ENCODE data around the gene ADORA1.

The ADORA1 gene

GRCh38 chr1:203135636-203136305 is 8.2 kb downstream of the ADORA1 start:
- peak; percentile 70 for DNase-seq
- in situ Hi-C loops (cut with MboI; ENCODE audit: low pct_unique_long_range_greater_than_20kb, low sequenced_read_pairs): no loop called here

DNA sequence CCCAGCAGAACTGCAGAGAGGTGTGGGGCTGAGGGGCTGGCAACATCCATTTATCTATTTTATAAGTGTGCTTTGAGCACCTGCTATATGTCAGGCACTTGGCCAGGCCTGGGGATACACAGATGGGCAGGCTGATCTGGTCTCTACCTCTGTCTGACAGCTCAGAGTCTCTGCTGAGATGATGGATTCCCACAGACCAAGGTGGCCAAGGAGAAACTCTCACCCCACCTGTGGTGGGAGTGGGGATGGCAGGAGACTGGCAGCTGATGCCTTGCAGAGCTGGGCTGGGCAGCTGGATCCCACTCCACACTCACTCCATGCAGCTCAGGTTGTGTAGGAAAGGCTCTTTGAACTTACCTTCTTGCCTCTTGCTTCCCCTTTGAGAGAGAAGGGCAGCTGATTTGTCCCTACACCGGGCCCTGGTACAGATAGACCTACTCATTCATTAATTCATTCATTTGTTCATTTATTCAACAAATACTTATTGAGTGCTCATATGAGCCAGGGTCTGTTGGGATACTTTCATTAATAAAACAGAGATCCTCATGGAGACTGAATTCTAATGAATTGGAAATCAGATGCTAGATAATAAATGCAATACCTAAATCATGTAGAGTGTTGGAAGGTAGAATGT is 9.0 kb downstream of the ADORA1 start:
- in situ Hi-C loops (cut with MboI; ENCODE audit: low pct_unique_long_range_greater_than_20kb, low sequenced_read_pairs): no loop called here

DNA sequence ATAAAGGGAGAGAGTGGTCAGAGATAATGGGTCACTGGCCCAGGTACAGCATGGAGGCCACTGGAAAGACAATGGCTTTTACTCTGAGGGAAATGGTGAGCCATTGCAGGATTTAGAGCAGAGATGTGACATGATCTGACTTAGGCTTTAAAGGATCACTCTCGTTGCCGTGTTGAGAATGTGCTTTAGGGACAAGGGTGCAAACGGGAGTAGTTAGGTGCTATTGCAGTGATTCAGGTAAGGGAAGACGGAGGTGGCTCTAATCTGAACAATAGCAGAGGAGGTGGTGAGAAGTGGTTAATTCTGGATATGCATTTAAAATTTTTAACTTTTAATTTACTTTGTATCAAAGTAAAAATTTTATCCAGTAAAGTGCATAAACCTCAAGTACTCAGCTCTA is 9.8 kb downstream of the ADORA1 start:
- in situ Hi-C loops (cut with MboI; ENCODE audit: low pct_unique_long_range_greater_than_20kb, low sequenced_read_pairs): no loop called here
- DNase-seq: no peak

More for the DNA sequence above, 9.0 kb downstream of the ADORA1 start:
- no peak for DNase-seq

DNA sequence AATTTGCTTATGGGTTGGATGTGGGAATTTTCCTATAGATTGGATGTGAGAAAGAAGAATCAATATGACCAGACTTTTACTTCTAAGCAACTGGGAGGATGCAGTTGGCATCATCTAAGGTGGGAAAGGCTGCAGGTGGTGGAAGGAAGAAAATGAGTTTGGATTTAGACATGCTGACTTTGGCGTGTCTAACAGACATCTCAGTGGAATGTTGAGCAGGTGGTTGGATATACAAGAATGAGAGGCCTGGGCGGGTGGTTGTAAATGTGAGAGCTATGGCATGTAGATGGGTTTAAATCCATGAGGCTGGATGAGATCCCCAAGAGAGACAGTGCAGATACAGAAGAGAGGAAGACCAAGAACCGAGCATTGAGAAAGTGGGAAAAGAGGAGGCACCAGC is 10.5 kb downstream of the ADORA1 start:
- no peak for DNase-seq
- in situ Hi-C loops (cut with MboI; ENCODE audit: low pct_unique_long_range_greater_than_20kb, low sequenced_read_pairs): no loop called here

DNA sequence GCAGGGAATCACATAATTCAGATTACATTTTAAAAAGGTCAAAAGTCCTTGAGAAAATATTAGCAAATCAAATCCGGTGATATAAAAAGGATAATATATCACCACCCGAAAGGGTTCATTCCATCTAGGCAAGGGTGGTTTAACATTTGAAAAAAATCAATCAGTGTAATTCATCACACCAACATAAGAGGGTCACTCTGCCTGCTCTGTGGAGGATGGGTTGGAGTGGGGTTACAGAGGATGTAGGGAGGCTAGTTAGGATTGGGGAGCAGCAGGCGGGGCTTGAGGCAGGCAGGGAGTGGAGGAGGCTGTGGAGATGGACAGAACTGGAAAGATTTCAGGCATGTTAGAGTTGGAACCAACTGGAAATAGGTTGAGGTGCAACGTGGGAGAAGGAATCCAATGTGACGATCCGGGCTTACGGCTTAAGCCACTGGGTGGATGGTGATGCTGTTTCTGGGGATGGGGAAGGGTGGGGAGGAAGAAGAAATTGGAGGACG is 12.5 kb downstream of the ADORA1 start:
- in situ Hi-C loops (cut with MboI; ENCODE audit: low pct_unique_long_range_greater_than_20kb, low sequenced_read_pairs): no loop called here
- no peak for DNase-seq

DNA sequence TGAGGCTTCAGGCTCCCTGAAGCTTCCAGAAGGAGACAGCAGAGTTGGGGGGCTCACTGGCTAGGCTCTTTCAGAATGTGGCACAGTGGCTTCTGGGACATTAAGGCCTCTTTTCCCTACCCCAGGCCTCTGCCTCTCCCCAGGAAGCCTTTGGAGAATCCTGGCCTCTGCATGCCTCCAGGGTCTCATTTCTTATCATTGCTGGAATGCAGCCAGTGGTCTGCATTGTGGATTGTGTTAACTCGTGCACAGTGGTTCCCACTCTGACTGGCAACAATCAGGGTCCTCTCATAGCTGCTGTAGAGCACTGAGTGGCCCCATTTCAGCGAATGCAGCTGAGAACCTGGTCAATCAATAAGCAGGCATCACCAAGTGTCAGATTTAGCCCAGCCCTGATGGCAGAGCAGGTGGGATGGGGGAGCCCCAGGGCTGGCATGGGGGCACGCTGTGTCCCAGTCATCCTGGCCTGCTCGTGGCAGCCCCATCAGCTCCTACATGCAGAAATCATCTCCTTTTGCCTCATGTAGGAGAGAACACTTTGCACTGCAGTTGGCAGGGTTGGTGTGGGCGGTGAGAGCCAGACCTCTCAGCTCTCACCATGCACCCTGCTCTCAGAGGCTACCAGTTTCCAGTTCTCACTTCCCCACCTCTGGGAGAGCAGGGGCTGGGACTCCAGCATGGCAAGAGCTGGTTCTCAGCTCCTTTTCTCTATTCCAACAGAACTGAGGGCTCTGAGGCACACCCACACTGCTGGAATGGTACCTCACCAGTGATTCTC is 13.4 kb downstream of the ADORA1 start:
- no peak for DNase-seq
- in situ Hi-C loops (cut with MboI; ENCODE audit: low pct_unique_long_range_greater_than_20kb, low sequenced_read_pairs): no loop called here

DNA sequence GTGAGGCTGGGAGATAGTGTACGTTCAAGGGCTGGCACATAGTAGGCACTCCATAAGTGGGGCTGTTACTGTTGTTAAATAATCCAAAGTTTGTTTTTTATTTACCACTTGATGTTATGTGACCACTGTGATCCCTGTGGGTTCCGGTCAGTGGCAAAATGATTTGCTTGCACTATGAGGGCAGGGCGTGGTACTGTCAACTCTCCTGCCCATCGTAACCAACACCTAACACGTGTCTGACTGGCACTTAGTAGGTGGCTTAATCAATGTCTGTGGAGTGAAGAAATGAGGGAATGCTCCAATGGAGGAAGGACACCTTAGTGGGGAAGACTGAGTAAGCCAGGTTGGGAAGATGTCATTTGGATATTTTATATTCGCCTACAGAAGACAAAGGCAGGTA is 14.6 kb downstream of the ADORA1 start:
- DNase-seq: no peak
- in situ Hi-C loops (cut with MboI; ENCODE audit: low pct_unique_long_range_greater_than_20kb, low sequenced_read_pairs): no loop called here

GRCh38 chr1:203142684-203143408 is 15.3 kb downstream of the ADORA1 start:
- in situ Hi-C loops (cut with MboI; ENCODE audit: low pct_unique_long_range_greater_than_20kb, low sequenced_read_pairs): no loop called here
- no peak for DNase-seq

- in situ Hi-C loops (cut with MboI; ENCODE audit: low pct_unique_long_range_greater_than_20kb, low sequenced_read_pairs): no loop called here
- DNase-seq: no peak
Measured at GRCh38 chr1:203143641-203144040, 16.1 kb downstream of the ADORA1 start.

DNA sequence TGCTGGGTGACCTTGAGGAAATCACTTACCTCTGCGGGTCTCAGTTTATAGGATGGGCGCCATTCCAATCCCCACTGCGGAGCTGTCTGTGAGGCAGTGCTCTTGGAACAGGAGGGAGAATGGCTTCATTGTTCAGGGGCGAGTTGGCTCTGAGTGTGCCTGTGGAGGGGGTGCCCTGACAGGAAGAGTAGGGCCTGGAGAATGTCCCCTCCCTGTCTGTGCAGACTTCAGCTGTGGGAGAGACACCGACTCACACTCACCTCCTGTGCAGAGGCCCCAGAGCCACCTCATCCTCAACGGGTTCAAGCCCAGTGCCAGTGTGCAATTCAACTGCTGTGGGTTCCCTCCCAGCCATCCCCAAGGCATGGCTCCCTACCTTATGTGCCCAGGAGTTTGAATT is 17.1 kb downstream of the ADORA1 start:
- DNase-seq: no peak
- in situ Hi-C loops (cut with MboI; ENCODE audit: low pct_unique_long_range_greater_than_20kb, low sequenced_read_pairs): no loop called here

DNA sequence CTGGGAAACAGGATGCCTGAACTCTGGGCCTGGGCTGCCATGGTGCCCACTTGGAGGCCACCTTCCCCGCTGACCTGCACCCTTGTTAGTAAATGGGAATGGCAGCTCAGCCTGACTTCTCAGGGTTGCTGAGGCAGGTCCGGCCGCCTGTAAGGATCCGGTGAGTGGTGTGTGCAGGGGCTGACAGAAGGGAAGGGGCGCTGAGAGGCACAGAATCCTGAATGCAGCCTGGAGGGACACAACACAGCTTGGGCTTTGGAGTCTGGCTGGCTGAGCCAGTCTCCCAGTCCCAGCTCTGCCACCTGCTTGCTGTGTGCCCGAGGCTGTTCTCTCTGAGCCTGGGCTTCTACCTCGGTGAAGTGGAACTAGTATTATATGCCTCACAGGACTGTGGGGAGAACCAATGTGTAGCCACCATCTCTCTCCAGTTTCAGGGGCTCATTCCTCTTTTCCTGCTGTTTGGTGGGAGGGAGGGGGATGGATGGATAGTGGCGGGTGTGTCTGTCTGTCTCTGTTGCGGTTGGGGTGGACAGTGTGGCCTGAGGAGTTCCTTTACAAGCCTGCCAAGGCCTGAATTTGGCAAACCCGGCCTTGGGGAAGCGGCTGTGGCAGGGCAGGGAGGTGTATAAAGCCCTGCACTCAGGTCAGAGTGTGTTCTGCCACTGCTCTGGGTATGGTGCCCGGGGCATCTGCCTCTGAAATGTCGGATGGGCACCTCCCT is 18.0 kb downstream of the ADORA1 start:
- no peak for DNase-seq
- in situ Hi-C loops (cut with MboI; ENCODE audit: low pct_unique_long_range_greater_than_20kb, low sequenced_read_pairs): no loop called here

GRCh38 chr1:203146042-203146369 is 18.5 kb downstream of the ADORA1 start:
- DNase-seq: no peak
- in situ Hi-C loops (cut with MboI; ENCODE audit: low pct_unique_long_range_greater_than_20kb, low sequenced_read_pairs): no loop called here

- DNase-seq: no peak
- in situ Hi-C loops (cut with MboI; ENCODE audit: low pct_unique_long_range_greater_than_20kb, low sequenced_read_pairs): no loop called here
Measured at GRCh38 chr1:203146537-203146936, 19.0 kb downstream of the ADORA1 start.

- in situ Hi-C loops (cut with MboI; ENCODE audit: low pct_unique_long_range_greater_than_20kb, low sequenced_read_pairs): no loop called here
- no peak for DNase-seq
Measured at GRCh38 chr1:203147376-203147775, 19.9 kb downstream of the ADORA1 start.

DNA sequence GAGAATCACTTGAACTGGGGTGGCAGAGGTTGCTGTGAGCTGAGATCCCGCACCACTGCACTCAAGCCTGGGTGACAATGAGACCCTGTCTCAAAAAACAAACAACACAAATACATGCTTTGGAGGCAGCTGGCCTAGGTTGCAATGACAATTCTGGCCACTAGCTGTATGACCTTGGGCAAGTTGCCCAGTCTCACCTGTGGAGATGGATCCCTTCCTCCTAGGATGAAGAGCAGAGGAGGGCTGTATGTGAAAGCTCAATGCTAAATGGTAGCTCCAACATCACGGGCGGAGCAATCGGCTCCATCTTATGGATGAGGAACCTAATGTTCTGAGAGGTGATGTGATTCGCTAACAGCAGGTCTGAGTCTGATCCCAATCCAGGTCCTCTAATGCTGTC is 20.6 kb downstream of the ADORA1 start:
- no peak for DNase-seq
- in situ Hi-C loops (cut with MboI; ENCODE audit: low pct_unique_long_range_greater_than_20kb, low sequenced_read_pairs): no loop called here

GRCh38 chr1:203148579-203148978 is 21.1 kb downstream of the ADORA1 start:
- in situ Hi-C loops (cut with MboI; ENCODE audit: low pct_unique_long_range_greater_than_20kb, low sequenced_read_pairs): no loop called here
- DNase-seq: no peak

- in situ Hi-C loops (cut with MboI; ENCODE audit: low pct_unique_long_range_greater_than_20kb, low sequenced_read_pairs): no loop called here
- DNase-seq: no peak
Measured at GRCh38 chr1:203149188-203149840, 21.8 kb downstream of the ADORA1 start.

DNA sequence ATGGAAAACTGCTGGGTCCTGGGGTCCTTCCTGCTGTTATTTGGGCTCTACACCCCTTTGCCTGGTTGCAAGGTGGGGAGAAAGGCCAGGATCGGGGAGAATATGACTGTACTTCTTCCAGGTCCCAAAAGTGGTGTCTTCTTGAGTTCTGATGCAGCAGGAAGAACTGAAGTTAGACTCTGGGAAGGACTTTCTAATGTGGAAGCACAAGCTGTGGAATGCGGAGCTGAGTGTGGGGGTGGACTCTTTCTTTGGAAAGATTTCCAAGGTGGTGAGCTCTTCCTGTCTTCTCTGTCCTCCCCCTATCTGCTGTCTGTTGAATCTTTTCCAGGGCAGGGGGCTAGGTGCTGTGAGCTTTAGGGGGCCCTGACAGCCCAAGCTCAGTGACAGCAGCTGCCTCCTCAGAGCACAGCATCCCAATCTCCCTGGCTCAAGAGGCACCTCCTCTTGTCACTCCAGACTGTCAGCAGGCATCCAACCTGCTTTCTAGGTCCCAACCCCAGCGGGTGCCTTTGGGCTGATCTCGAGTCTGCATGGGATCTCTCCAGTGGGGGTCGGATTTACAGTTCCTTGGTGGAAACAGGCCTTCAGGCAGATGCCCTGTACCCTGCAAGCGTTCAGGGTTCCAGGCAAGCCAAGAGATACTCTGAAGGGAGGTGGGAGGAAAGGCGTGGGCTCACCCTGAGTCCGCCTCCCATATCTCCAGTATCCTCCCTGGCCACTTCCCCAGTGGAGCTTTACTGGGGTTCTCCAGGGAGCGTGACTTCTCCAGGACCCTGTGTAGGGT is 23.2 kb downstream of the ADORA1 start:
- no peak for DNase-seq
- in situ Hi-C loops (cut with MboI; ENCODE audit: low pct_unique_long_range_greater_than_20kb, low sequenced_read_pairs): no loop called here
